T-helper 22 cell (primary cell): Measurements from ENCODE around the gene MPI.
A peak's percentile ranks its signal among the peaks of the same experiment; 100 is the strongest.

Source experiments
- DNase-seq: peaks from one replicate; pipeline ENCODE4 v3.0.0-alpha.2; 2020; ENCODE audit warnings: low read depth

MPI gene

DNA sequence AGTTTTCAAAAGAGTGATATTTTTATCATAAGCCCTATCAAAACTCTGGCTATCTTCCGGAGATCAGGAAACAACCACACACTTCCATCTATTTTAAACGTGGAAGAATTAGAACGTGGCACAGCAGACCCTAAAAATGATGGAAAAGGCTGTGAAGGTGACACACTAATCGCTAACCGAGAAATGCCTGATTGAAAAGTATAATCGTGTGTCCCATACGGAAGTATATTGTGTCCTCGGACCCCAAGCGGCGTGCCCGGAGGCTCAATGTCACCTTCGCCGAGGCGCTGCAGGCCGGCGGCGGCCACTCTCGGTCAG, 47.4 kb downstream of the MPI start:
- no peak for DNase-seq

DNA sequence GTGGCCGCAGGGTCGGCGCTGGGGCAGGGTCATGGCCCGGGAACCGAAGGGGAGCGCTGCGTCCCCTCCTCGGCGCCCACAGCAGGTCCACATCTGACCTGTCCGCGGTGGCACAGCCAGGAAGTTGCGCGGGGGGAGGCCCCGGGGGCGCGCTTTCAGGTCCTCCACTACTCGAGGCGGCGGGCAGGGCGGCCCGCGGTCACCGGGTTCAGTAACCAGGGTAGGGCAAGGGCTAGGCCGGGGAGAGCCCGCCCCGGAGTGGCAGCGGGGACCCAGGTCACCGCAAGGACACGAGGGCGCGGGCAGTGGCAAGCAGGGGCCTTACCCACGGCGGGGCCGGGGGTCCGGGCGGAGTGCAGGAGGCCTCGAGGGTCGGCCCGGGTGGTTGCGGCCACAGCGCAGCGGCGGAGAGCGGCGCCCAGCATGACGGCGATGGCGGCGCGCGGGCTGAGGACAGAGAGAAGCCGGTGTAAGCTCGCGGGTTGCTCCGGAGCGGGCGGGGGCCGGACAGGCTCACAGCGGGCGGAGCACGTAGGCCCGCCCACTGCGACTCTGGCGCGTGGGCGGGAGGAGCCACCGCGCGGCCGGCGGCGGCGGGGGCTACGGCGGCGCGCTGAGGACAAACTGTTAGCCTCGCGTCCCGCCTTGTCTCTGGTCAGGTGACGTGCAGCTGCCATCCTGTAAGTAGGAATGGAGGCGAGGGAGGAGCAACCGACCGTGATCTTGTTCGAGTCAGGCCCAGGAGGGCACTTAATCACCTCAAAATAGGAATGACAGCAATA, 47.9 kb downstream of the MPI start, which contains the start of gene COX5A:
Gene COX5A, minus strand, starts transcription at position 484 of the 782 bp plus-strand sequence. Its CDS starts 59 bp downstream, at position 425.
- DNase-seq: peak; percentile 88

DNA sequence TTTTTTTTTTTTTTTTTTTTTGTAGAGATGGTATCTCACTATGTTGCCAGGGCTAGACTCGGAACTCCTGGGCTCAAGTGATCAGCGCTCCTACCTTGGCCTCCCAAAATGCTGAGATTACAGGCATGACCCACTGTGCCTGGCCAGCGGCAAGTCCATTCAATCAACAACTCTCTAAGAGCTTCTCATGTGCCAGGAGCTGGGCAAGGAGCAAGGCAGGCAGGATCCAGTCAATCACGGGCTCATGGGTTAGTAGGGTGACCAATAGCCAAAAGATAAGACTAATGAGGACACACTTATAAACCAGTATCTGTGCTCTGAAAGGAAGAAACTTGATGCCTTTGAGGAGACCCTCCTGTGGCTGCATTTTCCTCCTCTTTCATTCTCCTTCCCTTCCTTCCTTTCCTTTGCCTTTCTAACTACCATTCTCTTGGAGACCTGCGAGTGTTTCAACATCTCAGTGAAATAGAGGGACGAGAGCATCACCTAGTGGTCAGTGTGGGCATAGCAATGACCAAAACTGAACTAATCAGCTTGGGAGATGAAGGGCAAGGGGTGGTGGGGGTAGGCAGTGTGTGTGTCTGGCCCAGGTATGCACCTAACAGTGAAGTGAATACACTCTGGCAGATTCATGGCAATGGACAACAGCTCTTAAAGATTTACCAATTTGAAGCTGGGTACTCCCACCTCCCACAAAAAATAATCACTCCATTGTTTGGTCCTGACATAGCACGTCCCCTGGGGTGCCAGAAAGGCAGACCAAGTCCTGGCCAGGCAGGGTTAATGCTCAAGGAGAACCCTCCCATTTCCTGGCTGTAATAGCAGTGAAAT, 60.5 kb downstream of the MPI start:
- peak; percentile 40 for DNase-seq

DNA sequence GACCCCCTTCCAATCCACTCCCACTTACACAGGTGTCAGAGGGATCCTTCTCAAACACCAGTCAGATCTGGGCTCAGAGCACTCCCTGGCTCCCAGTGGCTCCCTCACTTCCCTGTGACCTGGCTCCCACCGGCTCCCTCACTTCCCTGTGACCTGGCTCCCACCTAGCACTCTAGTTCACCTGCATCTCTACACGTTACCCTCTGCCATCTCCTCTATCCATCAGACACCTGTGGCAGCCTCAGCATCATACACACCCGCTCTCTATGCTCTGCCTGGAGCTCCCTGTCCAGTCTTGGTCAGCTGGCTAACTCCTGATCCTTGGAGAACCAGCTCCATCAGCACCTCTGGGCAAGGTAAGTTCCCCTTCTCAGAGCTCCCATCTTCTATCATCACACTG, 61.2 kb downstream of the MPI start:
- DNase-seq: no peak
